DMS53 (cell line): ENCODE measurements around the gene ZNF277.
"Not testable (repeated sequence)": the region's sequence is repeated elsewhere in the genome, so short reads cannot be mapped to it uniquely, and the experiment has no call there.

Experiments used
- DNase-seq: peaks from one replicate; lab custom pipeline; 2025; lab: John Stamatoyannopoulos, UW

ZNF277 gene

DNA sequence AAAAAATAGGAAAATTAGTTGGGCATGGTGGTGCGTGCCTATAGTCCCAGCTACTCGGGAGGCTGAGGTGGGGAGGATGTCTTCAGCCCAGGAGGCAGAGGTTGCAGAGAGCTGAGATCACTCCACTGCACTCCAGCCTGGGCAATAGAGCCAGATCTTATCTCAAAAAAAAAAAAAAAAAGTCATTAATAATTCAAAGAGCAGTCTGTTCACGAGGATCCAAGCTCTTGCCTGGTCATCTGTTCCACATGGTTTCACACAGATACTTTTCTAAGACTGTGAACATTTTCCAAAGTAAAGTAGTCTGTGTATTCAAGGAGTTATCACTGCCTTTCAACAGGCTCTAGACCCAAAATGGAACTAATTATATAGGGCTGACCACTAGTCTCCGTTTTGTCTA lies 86.9 kb downstream of the ZNF277 start:
- DNase-seq, result no peak

DNA sequence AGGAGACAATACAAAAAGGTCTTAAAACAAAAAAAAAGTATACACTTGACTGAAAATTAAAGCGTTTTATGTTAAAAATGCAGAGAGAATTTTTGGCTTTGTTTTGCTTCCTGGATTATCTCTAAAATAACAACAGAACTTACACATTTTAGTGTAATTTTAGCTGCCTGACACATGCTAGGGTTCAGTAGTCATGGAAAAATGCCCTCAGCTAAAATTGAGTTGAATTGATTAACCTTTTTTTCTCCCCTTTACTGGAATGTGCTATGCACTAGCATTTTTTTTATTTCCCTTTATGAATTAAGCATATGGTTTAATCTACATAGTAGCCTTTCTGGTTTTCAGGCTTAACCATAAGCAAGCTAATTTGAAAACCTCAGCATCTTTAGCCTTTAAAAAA lies 89.9 kb downstream of the ZNF277 start:
- no peak for DNase-seq

DNA sequence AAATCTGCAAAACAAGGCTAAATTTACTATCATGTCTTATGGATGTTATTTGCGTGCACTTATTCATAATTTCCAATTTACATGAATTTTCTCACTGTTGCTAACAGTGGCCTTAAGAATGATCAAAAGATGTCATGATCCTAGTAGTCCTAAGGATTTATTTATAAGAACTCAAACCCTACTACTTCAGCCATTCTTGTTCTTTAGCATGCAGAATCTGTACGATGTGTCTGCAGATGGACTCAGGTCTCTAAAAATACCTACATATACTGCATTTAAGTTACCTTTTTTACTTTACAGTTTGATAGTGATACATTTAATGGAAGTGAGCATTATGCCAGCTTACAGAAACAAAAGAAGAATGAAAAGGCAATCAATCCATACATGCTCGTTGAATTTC lies 91.2 kb downstream of the ZNF277 start:
- no peak for DNase-seq

DNA sequence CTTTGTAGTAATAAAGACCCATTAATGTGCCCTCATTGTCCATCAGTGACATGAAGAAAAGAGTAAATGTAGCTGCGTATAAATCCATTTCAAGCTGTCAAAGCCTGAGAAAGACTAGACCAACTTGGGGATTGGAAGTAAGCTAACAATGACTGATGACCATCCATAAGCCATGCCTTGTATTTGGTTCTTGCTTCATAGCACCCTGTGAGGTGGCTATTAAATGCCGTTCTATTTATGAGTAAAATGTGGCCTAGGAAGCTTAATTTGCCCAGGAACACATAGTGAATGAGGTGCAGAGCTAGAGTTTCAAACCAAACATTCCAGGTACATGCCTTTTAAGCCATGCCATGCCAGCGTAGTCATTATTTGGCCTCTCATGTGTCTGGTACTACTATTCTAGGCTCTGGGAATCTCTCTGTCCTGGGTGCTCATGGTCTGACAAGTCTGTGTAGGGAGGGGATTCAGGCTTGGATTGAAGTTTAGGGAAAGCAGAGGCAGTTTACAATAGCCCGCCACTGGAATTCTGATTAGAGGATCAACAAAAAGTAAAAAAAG lies 92.1 kb downstream of the ZNF277 start:
- no peak for DNase-seq

DNA sequence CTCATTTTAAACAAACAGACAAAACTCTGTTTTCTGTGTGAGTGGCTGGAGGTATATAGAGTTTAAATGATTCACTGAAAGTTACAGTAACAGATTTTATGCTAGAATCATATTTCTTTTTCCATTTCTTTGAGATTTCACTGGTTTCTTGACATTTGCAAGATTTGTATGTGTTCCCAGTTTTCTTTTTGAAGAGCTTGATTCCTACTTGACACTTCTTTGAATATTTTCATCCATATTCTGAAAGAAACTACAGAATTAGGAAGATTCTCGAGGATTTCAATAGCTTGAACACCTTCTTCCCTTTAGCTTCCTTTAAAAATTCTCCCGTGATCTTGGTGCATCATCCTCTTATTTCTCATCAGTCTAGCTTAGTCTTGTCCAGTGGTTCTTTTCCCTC lies 93.6 kb downstream of the ZNF277 start:
- no peak for DNase-seq

- DNase-seq, result no peak
Observed at GRCh38 chr7:112300831-112301407, 94.4 kb downstream of the ZNF277 start.

DNA sequence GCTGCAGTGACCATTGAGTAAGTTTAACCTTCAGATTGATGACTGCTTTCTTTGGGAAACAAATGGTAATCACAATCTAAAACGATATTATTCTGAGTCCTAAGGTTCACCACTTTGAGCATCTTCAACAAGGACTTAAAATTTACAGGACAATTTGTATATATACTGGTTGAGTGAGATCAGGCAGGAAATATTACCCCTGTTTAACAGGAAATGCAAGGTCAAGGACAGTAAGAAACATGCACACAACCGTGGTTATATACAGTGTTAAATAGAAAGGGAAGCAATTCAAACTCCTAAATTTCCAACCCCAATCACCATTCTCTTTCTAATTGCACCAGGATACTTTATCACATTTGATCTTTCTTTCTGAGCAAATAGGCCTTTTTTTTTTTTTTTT lies 96.1 kb downstream of the ZNF277 start:
- DNase-seq, result peak; percentile 50

DNA sequence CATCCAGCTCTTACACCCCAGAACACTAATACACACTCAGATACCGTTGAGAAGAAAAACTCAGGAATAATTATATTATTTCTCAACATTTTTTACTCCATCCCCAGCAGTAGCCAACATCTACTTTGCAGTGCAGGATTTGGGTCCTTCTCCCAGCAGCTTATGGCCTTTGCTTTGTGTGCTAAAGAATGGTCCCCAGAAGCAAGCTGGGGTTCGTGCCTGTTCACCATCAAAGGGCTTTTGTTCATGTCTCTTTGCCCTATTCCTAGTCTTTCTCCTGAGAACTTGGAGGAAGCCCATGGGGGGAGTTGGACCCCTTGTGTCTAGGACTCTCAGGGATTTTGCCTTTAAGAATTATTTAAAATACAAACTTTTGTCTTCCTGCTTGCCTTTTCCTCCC lies 100.4 kb downstream of the ZNF277 start:
- no peak for DNase-seq

- no peak for DNase-seq
Observed at GRCh38 chr7:112307506-112307905, 101.0 kb downstream of the ZNF277 start.

DNA sequence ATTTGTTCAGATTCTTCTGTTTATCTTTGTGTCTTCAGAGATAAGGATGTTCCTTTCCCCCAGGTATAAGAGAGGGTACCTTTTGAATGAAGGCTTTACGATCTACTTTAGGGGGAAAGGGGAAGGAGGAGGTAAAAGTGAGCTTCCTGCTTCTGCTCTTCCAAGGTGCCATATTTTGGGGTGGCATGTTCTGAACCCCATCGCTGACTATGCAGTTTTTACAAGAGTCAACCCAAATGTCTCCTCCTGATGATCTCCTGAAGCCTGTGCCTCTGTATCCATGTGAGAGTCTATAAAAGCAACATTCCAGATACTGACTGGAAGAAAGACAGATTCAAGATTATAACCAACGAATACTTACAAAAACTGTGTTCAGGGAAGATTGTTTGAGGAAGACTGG lies 102.5 kb downstream of the ZNF277 start:
- DNase-seq, result no peak

DNA sequence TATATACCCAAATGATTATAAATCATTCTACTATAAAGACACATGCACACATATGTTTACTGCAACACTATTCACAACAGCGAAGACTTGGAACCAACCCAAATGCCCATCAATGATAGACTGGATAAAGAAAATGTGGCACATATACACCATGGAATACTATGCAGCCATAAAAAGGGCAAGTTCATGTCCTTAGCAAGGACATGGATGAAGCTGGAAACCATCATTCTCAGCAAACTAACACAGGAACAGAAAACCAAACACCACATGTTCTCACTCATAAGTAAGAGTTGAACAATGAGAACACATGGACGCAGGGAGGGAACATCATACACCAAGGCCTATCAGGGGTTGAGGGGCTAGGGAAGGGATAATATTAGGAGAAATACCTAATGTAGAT lies 110.3 kb downstream of the ZNF277 start:
- DNase-seq, result not testable (repeated sequence)

DNA sequence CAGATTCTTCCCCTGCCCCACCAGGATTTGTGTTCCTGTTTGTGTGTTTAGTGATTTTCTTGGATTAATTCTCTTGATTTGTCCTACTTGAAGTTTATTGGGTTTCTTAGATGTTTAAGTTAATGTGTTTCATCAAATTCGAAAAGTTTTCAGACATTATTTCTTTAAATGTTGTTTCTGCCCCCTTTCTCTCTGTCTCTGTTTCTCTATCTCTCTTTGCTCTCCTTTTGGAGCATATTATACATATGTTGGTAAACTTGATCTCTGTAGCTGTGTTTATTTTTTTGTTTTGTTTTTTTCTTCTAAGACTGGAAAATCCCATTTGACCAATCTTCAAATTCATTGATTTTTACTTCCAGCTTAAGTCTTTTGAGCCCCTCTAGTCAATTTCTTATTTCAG lies 115.6 kb downstream of the ZNF277 start:
- no peak for DNase-seq

- DNase-seq, result no peak
Observed at GRCh38 chr7:112327566-112327965, 121.1 kb downstream of the ZNF277 start.

GRCh38 chr7:112331492-112331891 lies 125.0 kb downstream of the ZNF277 start:
- no peak for DNase-seq

- no peak for DNase-seq
Observed at GRCh38 chr7:112334366-112334765, 127.9 kb downstream of the ZNF277 start.

DNA sequence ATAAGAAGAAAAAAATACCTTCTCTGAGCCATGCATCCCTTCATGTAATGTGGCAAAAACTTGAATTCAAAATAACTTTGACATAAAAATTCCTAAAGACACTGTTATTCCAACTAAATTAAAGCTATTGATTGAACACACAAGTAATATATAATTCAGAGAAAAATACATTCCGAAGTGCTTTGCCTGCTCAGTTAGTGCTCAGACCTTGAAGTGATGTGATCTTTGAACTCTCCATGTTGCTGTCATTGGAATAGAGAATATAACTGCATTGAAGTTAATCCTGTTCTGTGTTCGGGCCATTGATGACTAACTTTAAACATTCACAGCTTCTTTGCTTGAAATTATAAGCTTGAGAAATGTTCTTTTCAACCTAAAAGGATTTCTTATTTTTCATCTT lies 129.8 kb downstream of the ZNF277 start:
- no peak for DNase-seq

DNA sequence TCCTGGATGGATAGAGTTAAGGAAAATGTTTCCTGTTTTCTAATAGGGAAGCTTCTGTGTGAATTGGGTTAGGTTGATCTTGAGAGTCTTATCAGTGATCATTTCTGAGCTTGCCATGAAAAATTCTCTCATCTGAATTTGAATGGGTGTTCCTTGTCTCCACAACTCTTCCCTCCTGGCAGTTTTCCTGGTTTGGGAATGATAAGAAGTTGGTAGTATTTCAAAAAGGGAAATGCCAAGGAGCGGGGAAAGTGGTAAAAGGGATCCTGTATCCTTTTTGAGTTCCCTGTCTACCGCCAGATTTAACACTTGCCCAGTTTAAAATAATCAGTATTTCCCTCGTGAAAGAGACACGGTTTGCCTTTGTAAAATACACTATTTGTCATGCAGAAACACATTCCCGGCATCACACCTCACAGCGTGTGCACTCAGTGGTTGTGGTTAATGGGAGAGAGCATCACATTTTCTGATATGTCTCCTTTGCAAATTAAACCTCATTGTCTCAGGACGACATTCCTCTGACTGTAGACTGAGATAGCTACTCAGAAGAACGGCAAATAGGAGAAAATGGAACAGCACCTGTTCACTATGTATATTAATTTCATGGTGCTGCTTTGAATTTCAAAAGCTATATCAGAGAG lies 130.6 kb downstream of the ZNF277 start:
- DNase-seq, result no peak

- no peak for DNase-seq
Observed at GRCh38 chr7:112337892-112338291, 131.4 kb downstream of the ZNF277 start.

DNA sequence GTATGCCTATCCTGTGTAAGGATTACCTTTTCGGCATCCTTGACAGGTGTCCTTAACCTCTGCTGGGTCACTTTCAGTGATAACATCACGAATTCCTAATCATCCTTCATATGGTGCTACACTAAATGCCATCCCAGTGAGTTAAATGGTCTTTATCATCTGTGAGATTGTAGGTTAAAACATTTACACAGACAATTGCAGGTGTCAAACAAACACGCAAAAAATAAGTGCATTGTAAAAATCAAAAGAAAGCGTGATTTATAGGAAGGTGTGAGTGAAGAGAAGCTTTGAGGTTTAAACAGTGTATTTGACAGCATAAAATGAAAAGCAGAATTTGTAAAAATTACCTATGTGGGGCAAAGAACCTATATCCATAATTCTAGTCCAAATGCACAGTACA lies 132.3 kb downstream of the ZNF277 start:
- no peak for DNase-seq

- DNase-seq, result no peak
Observed at GRCh38 chr7:112341464-112341863, 135.0 kb downstream of the ZNF277 start.

GRCh38 chr7:112346381-112347060 lies 140.0 kb downstream of the ZNF277 start:
- no peak for DNase-seq

DNA sequence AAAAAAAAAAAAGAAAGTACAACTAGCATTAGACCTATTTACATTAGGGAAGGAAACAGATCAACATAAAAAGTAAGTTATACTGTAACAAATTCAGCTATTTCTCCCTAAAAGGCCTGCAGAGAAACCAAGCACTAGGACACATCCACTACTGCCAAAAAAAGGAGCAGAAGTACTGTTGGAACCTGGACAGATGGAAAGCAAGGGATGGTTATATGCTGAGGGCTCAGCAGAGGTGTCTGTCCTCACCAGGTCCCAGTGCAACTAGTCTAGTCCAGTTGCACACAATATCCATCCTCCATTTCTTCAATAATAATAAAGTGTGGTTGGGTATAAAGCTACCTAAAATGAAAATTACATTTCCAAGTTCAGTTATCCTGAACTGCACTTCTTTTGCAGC lies 140.6 kb downstream of the ZNF277 start:
- DNase-seq, result no peak

- no peak for DNase-seq
Observed at GRCh38 chr7:112350585-112350984, 144.1 kb downstream of the ZNF277 start.
